PC-3 (cell line): ENCODE results near the gene RPN1. TPM values are rescaled to one million over a fixed set of nuclear protein-coding genes. Genes with fewer than 3 reads are reported as not detected.

Experiments
- ATAC-seq: fragments of 200-7000 bp; cut with Tn5 transposase; 2 replicates; pipeline ENCODE4 v1.9.1; 2020; ENCODE audit warnings: mild to moderate bottlenecking, moderate library complexity
- BruUV-seq: library from RNA; stranded (reverse); fragments of 400-500 nt; replicated peaks from 2 replicates; lab custom pipeline; 2021; lab: Mats Ljungman, UMichigan
- CTCF ChIA-PET: fragments of 300-600 bp; sonication (Branson Sonifier 250); formaldehyde crosslinking; loops from one replicate; lab custom pipeline; 2022; ENCODE audit warnings: antibody characterized with exemption; lab: Charles Lee
- POLR2A ChIA-PET: fragments of 300-600 bp; sonication (Branson Sonifier 250); formaldehyde crosslinking; loops from one replicate; lab custom pipeline; 2022; ENCODE audit warnings: antibody characterized with exemption; ENCODE audit not compliant: unreplicated experiment; lab: Charles Lee
- DNase-seq: peaks from one replicate; pipeline ENCODE4 v3.0.0-alpha.2; 2015
- H2AFZ ChIP-seq: fragments of 300-600 bp; sonication (generic); 2 replicates; pipeline ENCODE4 v1.6.0; 2016; ENCODE audit warnings: antibody characterized with exemption, low read length
- H3F3A ChIP-seq: fragments of 300-600 bp; sonication (generic); one replicate; pipeline ENCODE4 v1.6.0; 2017; ENCODE audit warnings: antibody characterized with exemption, low read length, control low read depth, mild to moderate bottlenecking; ENCODE audit not compliant: unreplicated experiment
- H3K27ac ChIP-seq: fragments of 300-600 bp; sonication (generic); 2 replicates; pipeline ENCODE4 v1.5.1; 2016; ENCODE audit warnings: mild to moderate bottlenecking, low read length
- H3K27me3 ChIP-seq: fragments of 300-600 bp; sonication (generic); 2 replicates; pipeline ENCODE4 v1.6.1; 2016; ENCODE audit warnings: low read length, mixed read lengths
- H3K36me3 ChIP-seq: fragments of 300-600 bp; sonication (generic); 2 replicates; pipeline ENCODE4 v1.6.1; 2016; ENCODE audit warnings: low read depth, mixed run types, low read length, mixed read lengths
- H3K4me1 ChIP-seq: fragments of 300-600 bp; sonication (generic); 2 replicates; pipeline ENCODE4 v1.5.1; 2016; ENCODE audit warnings: low read length; ENCODE audit not compliant: insufficient read depth
- H3K4me2 ChIP-seq: fragments of 300-600 bp; sonication (generic); 2 replicates; pipeline ENCODE4 v1.6.0; 2016; ENCODE audit warnings: low read length
- H3K4me3 ChIP-seq: fragments of 300-600 bp; sonication (generic); 2 replicates; pipeline ENCODE4 v1.5.1; 2016; ENCODE audit warnings: mild to moderate bottlenecking, low read length, mixed read lengths
- H3K79me2 ChIP-seq: fragments of 300-600 bp; sonication (generic); 2 replicates; pipeline ENCODE4 v1.6.1; 2017; ENCODE audit warnings: low read length, mixed read lengths
- H3K9ac ChIP-seq: fragments of 300-600 bp; sonication (generic); 2 replicates; pipeline ENCODE4 v1.6.0; 2016; ENCODE audit warnings: mild to moderate bottlenecking, low read length
- H3K9me2 ChIP-seq: fragments of 300-600 bp; sonication (generic); replicated peaks from 2 replicates; pipeline ENCODE4 v1.6.1; 2016; ENCODE audit warnings: mixed run types, low read length, mixed read lengths
- H3K9me3 ChIP-seq: fragments of 300-600 bp; sonication (generic); 2 replicates; pipeline ENCODE4 v1.6.1; 2016; ENCODE audit warnings: low read length, mixed read lengths
- H4K20me1 ChIP-seq: fragments of 300-600 bp; sonication (generic); 2 replicates; pipeline ENCODE4 v1.6.1; 2016; ENCODE audit warnings: low read length, mixed read lengths
- EZH2 ChIP-seq: fragments of 300-600 bp; sonication (generic); IDR thresholded peaks from one replicate; pipeline ENCODE4 v1.6.1; 2017; ENCODE audit warnings: antibody characterized with exemption, mild to moderate bottlenecking, low read length; ENCODE audit not compliant: unreplicated experiment
- EZH2phosphoT487 ChIP-seq: fragments of 300-600 bp; sonication (generic); IDR thresholded peaks from 2 replicates; pipeline ENCODE4 v1.6.1; 2018; ENCODE audit warnings: mild to moderate bottlenecking, antibody characterized with exemption, low read length, borderline replicate concordance
- intact Hi-C: fragments of 100-400 bp; cut with micrococcal nuclease; formaldehyde crosslinking; loops from 2 replicates; pipeline ENCODE4 v1.9.0; 2023
- total RNA-seq: library from RNA; depleted of rRNA; stranded (reverse); fragments of >200 nt; gene quantifications from 2 replicates; pipeline ENCODE4 v1.2.3, GENCODE V29; 2014
- TF ChIP-seq, protein P1 (sequence below): fragments of 300-600 bp; sonication (generic); conservative IDR thresholded peaks from 2 replicates; pipeline ENCODE4 v1.5.1; 2017; ENCODE audit warnings: antibody characterized with exemption, low read depth, mild to moderate bottlenecking, low read length

The RPN1 gene
- total RNA-seq, 1 experiment from 2014 or later, result 262 TPM

DNA sequence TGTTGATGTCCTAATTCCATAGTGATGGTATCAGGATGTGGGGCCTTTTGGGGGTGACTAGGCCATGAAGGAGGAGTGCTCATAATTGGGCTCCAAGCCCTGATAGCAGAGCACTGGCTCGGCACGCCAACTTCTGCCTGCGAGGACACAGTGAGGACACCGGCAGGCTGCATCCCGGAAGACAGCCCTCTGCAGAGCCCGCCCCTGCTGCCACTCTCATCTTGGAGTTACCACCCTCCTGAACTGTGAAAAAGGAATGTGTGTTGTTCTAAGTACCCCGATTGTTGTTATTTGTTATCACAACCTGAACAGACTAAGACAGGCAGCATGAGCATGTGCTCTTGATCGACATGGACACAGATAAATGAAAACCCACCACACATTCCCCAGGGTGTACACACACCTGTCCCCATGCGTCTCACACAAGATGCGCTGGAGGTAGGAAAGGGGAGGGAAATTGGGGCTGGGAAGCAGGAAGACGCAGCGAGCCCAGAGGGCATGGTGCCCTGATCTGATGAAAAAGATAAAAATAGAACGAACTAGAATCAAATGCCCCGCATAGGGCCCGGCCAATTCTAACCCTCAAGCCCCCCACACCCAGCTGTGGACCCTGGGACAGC, 40.1 kb downstream of the RPN1 start:
- CTCF ChIA-PET, result no interaction called here

DNA sequence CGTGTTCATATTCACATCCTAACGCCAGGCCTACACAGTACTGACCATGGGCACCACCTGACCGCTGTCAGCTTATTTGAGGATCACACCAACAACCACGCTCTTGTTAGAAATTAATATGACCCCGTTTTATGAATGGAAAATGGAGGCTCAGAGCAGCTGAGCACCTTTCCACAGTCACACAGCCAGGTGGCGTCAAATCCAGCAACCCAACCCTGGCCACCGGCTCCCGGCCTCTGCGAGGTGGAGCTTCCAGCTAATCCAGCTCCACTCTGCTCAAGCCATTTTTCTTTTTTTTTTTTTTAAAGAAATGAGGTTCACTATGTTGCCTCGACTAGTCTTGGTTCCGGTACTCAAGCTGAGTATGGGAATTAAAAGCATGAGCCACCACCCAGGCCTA, 41.3 kb downstream of the RPN1 start:
- intact Hi-C loops, result no loop called here
- Histone ChIP-seq H3K27me3 (no peaks in the 10 kb centered on the region), H3K9me3 (no peaks in the 10 kb centered on the region), H4K20me1 (no peaks in the 10 kb centered on the region), H3K36me3 (no peaks in the 10 kb centered on the region), H3K9ac (no peak overlapping the region), H3F3A (no peaks in the 10 kb centered on the region), H3K79me2 (no peaks in the 10 kb centered on the region), H3K27ac (no peak overlapping the region), H3K9me2 (no peaks in the 10 kb centered on the region), H2AFZ (no peak overlapping the region), H3K4me1 (no peaks in the 10 kb centered on the region), H3K4me2 (no peak overlapping the region), H3K4me3 (no peak overlapping the region)
- ChIA-PET CTCF (no interaction called here), POLR2A (no interaction called here)
- ATAC-seq (no peak), DNase-seq (no peak)
- BruUV-seq, result no TSS peak
- no peak for TF ChIP-seq EZH2phosphoT487
- no peak for TF ChIP-seq EZH2
- TF ChIP-seq, protein P1, sequence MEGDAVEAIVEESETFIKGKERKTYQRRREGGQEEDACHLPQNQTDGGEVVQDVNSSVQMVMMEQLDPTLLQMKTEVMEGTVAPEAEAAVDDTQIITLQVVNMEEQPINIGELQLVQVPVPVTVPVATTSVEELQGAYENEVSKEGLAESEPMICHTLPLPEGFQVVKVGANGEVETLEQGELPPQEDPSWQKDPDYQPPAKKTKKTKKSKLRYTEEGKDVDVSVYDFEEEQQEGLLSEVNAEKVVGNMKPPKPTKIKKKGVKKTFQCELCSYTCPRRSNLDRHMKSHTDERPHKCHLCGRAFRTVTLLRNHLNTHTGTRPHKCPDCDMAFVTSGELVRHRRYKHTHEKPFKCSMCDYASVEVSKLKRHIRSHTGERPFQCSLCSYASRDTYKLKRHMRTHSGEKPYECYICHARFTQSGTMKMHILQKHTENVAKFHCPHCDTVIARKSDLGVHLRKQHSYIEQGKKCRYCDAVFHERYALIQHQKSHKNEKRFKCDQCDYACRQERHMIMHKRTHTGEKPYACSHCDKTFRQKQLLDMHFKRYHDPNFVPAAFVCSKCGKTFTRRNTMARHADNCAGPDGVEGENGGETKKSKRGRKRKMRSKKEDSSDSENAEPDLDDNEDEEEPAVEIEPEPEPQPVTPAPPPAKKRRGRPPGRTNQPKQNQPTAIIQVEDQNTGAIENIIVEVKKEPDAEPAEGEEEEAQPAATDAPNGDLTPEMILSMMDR, result no peak

More for the DNA sequence above, 40.1 kb downstream of the RPN1 start:
- Histone ChIP-seq H3K27me3 (no peaks in the 10 kb centered on the region), H3F3A (no peaks in the 10 kb centered on the region), H4K20me1 (no peaks in the 10 kb centered on the region), H3K79me2 (no peaks in the 10 kb centered on the region), H2AFZ (no peak overlapping the region), H3K36me3 (no peaks in the 10 kb centered on the region), H3K9me2 (no peaks in the 10 kb centered on the region), H3K4me3 (no peak overlapping the region), H3K4me2 (no peak overlapping the region), H3K9ac (no peak overlapping the region), H3K27ac (no peak overlapping the region), H3K4me1 (no peaks in the 10 kb centered on the region), H3K9me3 (no peaks in the 10 kb centered on the region)
- intact Hi-C loops, result no loop called here
- ATAC-seq (no peak), DNase-seq (no peak)
- TF ChIP-seq EZH2phosphoT487 (no peak), EZH2 (no peak)
- TF ChIP-seq, protein P1, result no peak
- no TSS peak for BruUV-seq
- POLR2A ChIA-PET, result no interaction called here

DNA sequence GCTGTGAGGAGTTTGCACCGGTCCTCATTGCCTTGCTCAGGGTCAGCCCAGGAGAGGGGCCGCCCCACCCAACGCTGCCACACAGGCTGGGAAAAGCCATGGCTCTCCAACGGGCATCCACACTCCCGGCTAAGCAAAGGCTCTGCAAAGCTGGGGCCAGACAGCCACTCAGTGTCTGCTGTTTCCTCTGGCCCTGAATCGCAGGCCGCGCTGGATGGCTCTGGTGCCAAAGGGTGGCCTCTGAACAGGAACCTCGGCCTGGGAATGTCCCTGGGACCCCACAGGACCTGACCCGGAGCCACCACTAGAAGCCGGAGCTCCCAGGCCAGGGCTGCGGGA, 42.9 kb downstream of the RPN1 start:
- H3K9me3 ChIP-seq, result no peaks in the 10 kb centered on the region
- H3K9ac ChIP-seq, result 0 out of 2 replicates have a peak overlapping the region, but pooled peaks have one; percentile 33
- ChIA-PET POLR2A (no interaction called here), CTCF (interaction anchor here (0.6 kb wide), 1 partner anchor 27 kb away, joined by 4 read pairs; no protein-coding TSS in a partner anchor)
- DNase-seq (no peak), ATAC-seq (peak; percentile 6)
- no peaks in the 10 kb centered on the region for H3K36me3 ChIP-seq
- no peaks in the 10 kb centered on the region for H3K4me1 ChIP-seq
- H3K79me2 ChIP-seq, result no peaks in the 10 kb centered on the region
- H3K9me2 ChIP-seq, result no peaks in the 10 kb centered on the region
- H3F3A ChIP-seq, result no peaks in the 10 kb centered on the region
- H3K27me3 ChIP-seq, result no peaks in the 10 kb centered on the region
- H2AFZ ChIP-seq, result peak overlapping the region; percentile 45; the same call in 1 of the 2 replicates
- H3K4me3 ChIP-seq, result peak overlapping the region; percentile 59; the same call in 1 of the 2 replicates
- no peak overlapping the region for H3K27ac ChIP-seq
- BruUV-seq, result no TSS peak
- TF ChIP-seq EZH2 (no peak), EZH2phosphoT487 (no peak)
- TF ChIP-seq, protein P1, result no peak
- intact Hi-C loops, result no loop called here
- H3K4me2 ChIP-seq, result peak overlapping the region; percentile 82
- H4K20me1 ChIP-seq, result no peaks in the 10 kb centered on the region
